Hepatocyte (in vitro differentiated cells): ENCODE measurements around the gene FNDC3B. TPM values are rescaled to one million over a fixed set of nuclear protein-coding genes. Genes with fewer than 3 reads are reported as not detected.
A peak's percentile ranks its signal among the peaks of the same experiment; 100 is the strongest.

Experiments
- DNase-seq: peaks from one replicate; pipeline ENCODE4 v3.0.0-alpha.2; 2016; ENCODE audit warnings: low spot score
- H2AFZ ChIP-seq: fragments of 200-600 bp; sonication (generic); 2 replicates; pipeline ENCODE4 v1.6.0; 2016; ENCODE audit warnings: antibody characterized with exemption, mild to moderate bottlenecking
- H3K27ac ChIP-seq: fragments of 200-600 bp; sonication (generic); 2 replicates; pipeline ENCODE4 v1.5.1; 2016; ENCODE audit warnings: mild to moderate bottlenecking
- H3K27me3 ChIP-seq: fragments of 200-600 bp; sonication (generic); 2 replicates; pipeline ENCODE4 v1.6.1; 2016
- H3K36me3 ChIP-seq: fragments of 200-600 bp; sonication (generic); replicated peaks from 2 replicates; pipeline ENCODE4 v1.5.1; 2016; ENCODE audit warnings: low read depth; ENCODE audit not compliant: insufficient read depth
- H3K4me1 ChIP-seq: fragments of 200-600 bp; sonication (generic); 2 replicates; pipeline ENCODE4 v1.5.1; 2016; ENCODE audit warnings: mild to moderate bottlenecking, moderate library complexity; ENCODE audit not compliant: insufficient read depth
- H3K4me2 ChIP-seq: fragments of 200-600 bp; sonication (generic); 2 replicates; pipeline ENCODE4 v1.6.0; 2016
- H3K4me3 ChIP-seq: fragments of 200-600 bp; sonication (generic); 2 replicates; pipeline ENCODE4 v1.5.1; 2016; ENCODE audit warnings: mild to moderate bottlenecking
- H3K79me2 ChIP-seq: fragments of 200-600 bp; sonication (generic); 2 replicates; pipeline ENCODE4 v1.6.0; 2017; ENCODE audit warnings: mild to moderate bottlenecking
- H3K9me2 ChIP-seq: fragments of 200-600 bp; sonication (generic); replicated peaks from 2 replicates; pipeline ENCODE4 v1.6.0; 2017; ENCODE audit warnings: mild to moderate bottlenecking; ENCODE audit not compliant: insufficient read depth
- H3K9me3 ChIP-seq: fragments of 200-600 bp; sonication (generic); 2 replicates; pipeline ENCODE4 v1.5.1; 2016; ENCODE audit warnings: low read depth, mild to moderate bottlenecking
- H4K20me1 ChIP-seq: fragments of 200-600 bp; sonication (generic); 2 replicates; pipeline ENCODE4 v1.6.0; 2016; ENCODE audit warnings: mild to moderate bottlenecking; ENCODE audit not compliant: insufficient read depth, poor library complexity, severe bottlenecking
- CTCF ChIP-seq: fragments of 200-600 bp; sonication (generic); IDR thresholded peaks from 2 replicates; pipeline ENCODE4 v1.5.1; 2016; ENCODE audit warnings: antibody characterized with exemption, mild to moderate bottlenecking; ENCODE audit not compliant: poor library complexity
- EZH2 ChIP-seq: fragments of 200-600 bp; sonication (generic); IDR thresholded peaks from 2 replicates; pipeline ENCODE4 v1.6.1; 2016; ENCODE audit warnings: antibody characterized with exemption, mild to moderate bottlenecking, borderline replicate concordance
- EZH2phosphoT487 ChIP-seq: fragments of 200-600 bp; sonication (generic); IDR thresholded peaks from one replicate; pipeline ENCODE4 v1.6.1; 2018; ENCODE audit warnings: antibody characterized with exemption, mild to moderate bottlenecking, low read depth, moderate library complexity; ENCODE audit not compliant: unreplicated experiment, severe bottlenecking
- WGBS: methylation state at CpG from one replicate; pipeline ENCODE4 v1.1.6; 2016; ENCODE audit warnings: low lambda C conversion rate; ENCODE audit errors: missing lambda C conversion rate; 5-methylcytosine and 5-hydroxymethylcytosine counted together
- polyA plus RNA-seq: library from polyadenylated mRNA; unstranded; fragments of >200 nt; fragmentation: Nextera tagmentation; extraction: Ambion mirVana; gene quantifications from 2 replicates; pipeline ENCODE4 v1.2.1, GENCODE V29; 2016
- total RNA-seq: library from RNA; depleted of rRNA; stranded (reverse); fragments of >200 nt; gene quantifications from 2 replicates; pipeline ENCODE4 v1.2.3, GENCODE V29; 2014

FNDC3B gene
- total and polyA plus RNA-seq, 2 experiments from 2014 or later, result 61.2 to 113 TPM

DNA sequence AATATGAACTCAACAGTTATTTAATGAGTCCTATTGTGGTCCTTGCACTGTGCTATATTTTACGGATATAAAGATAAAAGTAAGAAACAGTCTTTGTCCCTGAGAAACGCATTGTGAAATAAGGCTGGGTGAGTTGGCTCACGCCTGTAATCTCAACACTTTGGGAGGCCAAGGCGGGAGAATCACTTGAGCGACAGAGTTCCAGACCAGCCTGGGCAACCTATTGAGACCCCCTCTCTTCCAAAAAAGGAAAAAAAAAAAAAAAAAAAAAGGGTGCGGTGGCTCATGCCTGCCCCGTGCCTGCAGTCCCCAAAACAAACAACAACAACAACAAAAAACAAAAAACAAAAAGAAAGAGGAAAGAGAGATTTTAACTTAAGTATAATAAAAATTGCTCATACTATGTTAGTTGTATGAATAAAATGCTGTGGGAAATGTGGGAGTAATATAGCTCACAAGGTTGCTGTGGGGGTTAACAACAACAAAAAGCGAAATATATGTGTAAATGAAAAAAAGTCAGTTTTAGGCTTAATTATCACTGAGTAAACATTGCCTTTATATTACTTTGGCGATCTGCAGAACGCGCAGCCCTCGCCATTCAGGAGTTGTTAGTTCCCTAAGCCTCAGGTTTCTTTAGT lies 461 bp upstream of the FNDC3B start:
- H3K27ac ChIP-seq, result peak overlapping the region; percentile 99
- H3K9me2 ChIP-seq, result no peaks in the 10 kb centered on the region
- peak overlapping the region; percentile 4 for H2AFZ ChIP-seq
- peaks cover 3% of the 10 kb centered on the region for H3K36me3 ChIP-seq
- peak overlapping the region; percentile 88 for H3K4me3 ChIP-seq
- peak; percentile 38 for DNase-seq
- H3K4me2 ChIP-seq, result peak overlapping the region; percentile 72
- peaks cover 42% of the 10 kb centered on the region for H3K79me2 ChIP-seq
- peaks cover 22% of the 10 kb centered on the region for H4K20me1 ChIP-seq
- H3K27me3 ChIP-seq, result no peaks in the 10 kb centered on the region
- no peaks in the 10 kb centered on the region for H3K9me3 ChIP-seq
- TF ChIP-seq EZH2, result no peak
- TF ChIP-seq EZH2phosphoT487, result no peak
- no peaks in the 10 kb centered on the region for H3K4me1 ChIP-seq
- WGBS, result 28% methylated on average over 12 of the region's 12 CpGs

- Histone ChIP-seq H3K36me3 (peaks cover 3% of the 10 kb centered on the region), H3K4me3 (peak overlapping the region; percentile 88), H2AFZ (peak overlapping the region; percentile 32), H3K4me1 (no peaks in the 10 kb centered on the region), H3K9me3 (no peaks in the 10 kb centered on the region), H3K27me3 (no peaks in the 10 kb centered on the region), H3K9me2 (no peaks in the 10 kb centered on the region), H3K27ac (peak overlapping the region; percentile 99), H4K20me1 (peaks cover 36% of the 10 kb centered on the region), H3K4me2 (peak overlapping the region; percentile 79), H3K79me2 (peaks cover 57% of the 10 kb centered on the region)
- DNase-seq, result peak; percentile 91
- WGBS, result under 1% methylated on average over 22 of the region's 103 CpGs
- peak; percentile 26 for TF ChIP-seq CTCF
- no peak for TF ChIP-seq EZH2
Observed at GRCh38 chr3:172040078-172040980, 951 bp downstream of the FNDC3B start.

GRCh38 chr3:172040981-172041963 lies 1.9 kb downstream of the FNDC3B start:
- Histone ChIP-seq H3K4me1 (no peaks in the 10 kb centered on the region), H4K20me1 (peaks cover 45% of the 10 kb centered on the region), H2AFZ (peak overlapping the region; percentile 32), H3K36me3 (peaks cover 3% of the 10 kb centered on the region), H3K4me3 (peak overlapping the region; percentile 88), H3K9me2 (no peaks in the 10 kb centered on the region), H3K27ac (peak overlapping the region; percentile 99), H3K4me2 (peak overlapping the region; percentile 79), H3K9me3 (no peaks in the 10 kb centered on the region), H3K27me3 (no peaks in the 10 kb centered on the region), H3K79me2 (peaks cover 66% of the 10 kb centered on the region)
- TF ChIP-seq EZH2 (no peak), CTCF (no peak)
- WGBS, result 5% methylated on average over 15 of the region's 15 CpGs
- DNase-seq, result peak; percentile 46
